ENCODE measurements around the gene PPFIA2.

PPFIA2 gene

GRCh38 chr12:81759190-81760051 lies at the start of gene PPFIA2:
Gene PPFIA2, minus strand, starts transcription at chr12:81759350.
- DNase-seq (ENCODE audit: low read depth in 2 of 2) = no peak

GRCh38 chr12:81800298-81801148 lies 41.4 kb upstream of the PPFIA2 start:
- DNase-seq (ENCODE audit: low read depth in 2 of 2) = no peak

GRCh38 chr12:81798294-81798693 lies 39.1 kb upstream of the PPFIA2 start:
- no peak for DNase-seq (ENCODE audit: low read depth in 2 of 2)

- no peak for DNase-seq (ENCODE audit: low read depth in 2 of 2)
Observed at GRCh38 chr12:81797100-81797499, 38.0 kb upstream of the PPFIA2 start.

- DNase-seq (ENCODE audit: low read depth in 2 of 2) = no peak
Observed at GRCh38 chr12:81792666-81793065, 33.5 kb upstream of the PPFIA2 start.

GRCh38 chr12:81779216-81779615 lies 20.1 kb upstream of the PPFIA2 start:
- DNase-seq (ENCODE audit: low read depth in 2 of 2) = no peak

GRCh38 chr12:81778719-81779118 lies 19.6 kb upstream of the PPFIA2 start:
- no peak for DNase-seq (ENCODE audit: low read depth in 2 of 2)

- DNase-seq (ENCODE audit: low read depth in 2 of 2) = no peak
Observed at GRCh38 chr12:81758421-81759189, 545 bp downstream of the PPFIA2 start.

- DNase-seq (ENCODE audit: low read depth in 2 of 2) = no peak
Observed at GRCh38 chr12:81757731-81758365, 1.3 kb downstream of the PPFIA2 start.

GRCh38 chr12:81729781-81730180 lies 29.4 kb downstream of the PPFIA2 start:
- DNase-seq (ENCODE audit: low read depth in 2 of 2) = no peak

GRCh38 chr12:81727391-81727790 lies 31.8 kb downstream of the PPFIA2 start:
- DNase-seq (ENCODE audit: low read depth in 2 of 2) = no peak

GRCh38 chr12:81726634-81727033 lies 32.5 kb downstream of the PPFIA2 start:
- no peak for DNase-seq (ENCODE audit: low read depth in 2 of 2)

- no peak for DNase-seq (ENCODE audit: low read depth in 2 of 2)
Observed at GRCh38 chr12:81723361-81723760, 35.8 kb downstream of the PPFIA2 start.

GRCh38 chr12:81722004-81722403 lies 37.1 kb downstream of the PPFIA2 start:
- DNase-seq (ENCODE audit: low read depth in 2 of 2) = no peak

- no peak for DNase-seq (ENCODE audit: low read depth in 2 of 2)
Observed at GRCh38 chr12:81718616-81719015, 40.5 kb downstream of the PPFIA2 start.

- no peak for DNase-seq (ENCODE audit: low read depth in 2 of 2)
Observed at GRCh38 chr12:81712536-81712935, 46.6 kb downstream of the PPFIA2 start.

- no peak for DNase-seq (ENCODE audit: low read depth in 2 of 2)
Observed at GRCh38 chr12:81705586-81705985, 53.6 kb downstream of the PPFIA2 start.

- no peak for DNase-seq (ENCODE audit: low read depth in 2 of 2)
Observed at GRCh38 chr12:81699551-81699950, 59.6 kb downstream of the PPFIA2 start.

- no peak for DNase-seq (ENCODE audit: low read depth in 2 of 2)
Observed at GRCh38 chr12:81692008-81692407, 67.1 kb downstream of the PPFIA2 start.

- no peak for DNase-seq (ENCODE audit: low read depth in 2 of 2)
Observed at GRCh38 chr12:81683881-81684280, 75.3 kb downstream of the PPFIA2 start.

- no peak for DNase-seq (ENCODE audit: low read depth in 2 of 2)
Observed at GRCh38 chr12:81679614-81680013, 79.5 kb downstream of the PPFIA2 start.

- no peak for DNase-seq (ENCODE audit: low read depth in 2 of 2)
Observed at GRCh38 chr12:81670759-81671158, 88.4 kb downstream of the PPFIA2 start.
